ENCODE measurements around the gene PLEKHO1.

PLEKHO1 gene

DNA sequence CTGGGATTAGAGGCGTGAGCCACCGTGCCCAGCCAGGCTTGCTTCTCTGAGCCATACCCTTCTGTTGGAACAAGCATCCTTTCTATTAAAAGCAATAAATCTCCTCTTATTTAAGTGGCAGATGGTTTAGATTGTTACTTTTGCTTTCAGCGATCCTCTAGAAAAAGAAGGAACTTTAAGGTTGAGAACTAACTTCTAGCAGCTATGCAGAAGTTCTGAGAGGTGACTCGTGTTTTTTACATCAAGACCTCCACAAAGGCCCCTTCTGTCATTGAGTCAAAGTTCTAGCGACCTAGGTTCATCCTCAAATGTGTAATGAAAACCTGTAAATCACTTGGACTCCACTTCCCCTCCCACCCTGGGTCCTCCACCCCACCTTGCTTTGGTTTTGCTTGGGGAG lies 30.8 kb downstream of the PLEKHO1 start:
- Histone ChIP-seq H2BK5ac (ENCODE audit: low read depth, low read length, poor library complexity, severe bottlenecking) (no peak overlapping the region), H4K91ac (ENCODE audit: low read length) (no peak overlapping the region), H2BK12ac (ENCODE audit: low read length in 2 of 2) (no peak overlapping the region), H3K79me1 (replicated peaks; ENCODE audit: low read length, poor library complexity, severe bottlenecking) (no peaks in the 10 kb centered on the region), H3K9me3 (ENCODE audit: control insufficient read depth, low read length) (no peaks in the 10 kb centered on the region), H2AK5ac (ENCODE audit: low read length, severe bottlenecking) (no peak overlapping the region), H3K27ac (ENCODE audit: low read length, poor library complexity, severe bottlenecking) (no peak overlapping the region), H3K4me2 (ENCODE audit: low read length, poor library complexity, severe bottlenecking) (no peak overlapping the region), H2AFZ (ENCODE audit: low read depth, low read length) (no peak overlapping the region), H2BK15ac (ENCODE audit: low read depth, poor library complexity, severe bottlenecking) (no peak overlapping the region), H3K18ac (ENCODE audit: low read depth in 1 of 2, low read length in 2 of 2) (no peak overlapping the region), H3K14ac (ENCODE audit: low read length in 2 of 2) (no peak overlapping the region), H3K4me1 (ENCODE audit: control insufficient read depth, insufficient read depth, low read depth, low read length) (no peaks in the 10 kb centered on the region), H3K9ac (ENCODE audit: low read length) (no peak overlapping the region), H3K36me3 (ENCODE audit: control insufficient read depth in 1 of 2, insufficient read depth in 2 of 2, low read depth in 1 of 2, low read length in 2 of 2) (no peaks in the 10 kb centered on the region), H3K4ac (ENCODE audit: low read depth in 1 of 2, low read length in 2 of 2) (no peak overlapping the region), H3K23ac (ENCODE audit: low read length in 2 of 2) (no peak overlapping the region), H4K8ac (ENCODE audit: low read length) (no peak overlapping the region), H3K27me3 (ENCODE audit: control insufficient read depth in 1 of 2, insufficient read depth in 1 of 2, low read length in 2 of 2) (no peaks in the 10 kb centered on the region), H3K4me3 (ENCODE audit: insufficient read depth in 1 of 2, low read depth in 1 of 2, low read length in 2 of 2) (no peak overlapping the region), H2BK120ac (ENCODE audit: low read depth, low read length) (no peak overlapping the region)
- 70% methylated on average over 3 of the region's 5 CpGs for WGBS
- no peak for DNase-seq

DNA sequence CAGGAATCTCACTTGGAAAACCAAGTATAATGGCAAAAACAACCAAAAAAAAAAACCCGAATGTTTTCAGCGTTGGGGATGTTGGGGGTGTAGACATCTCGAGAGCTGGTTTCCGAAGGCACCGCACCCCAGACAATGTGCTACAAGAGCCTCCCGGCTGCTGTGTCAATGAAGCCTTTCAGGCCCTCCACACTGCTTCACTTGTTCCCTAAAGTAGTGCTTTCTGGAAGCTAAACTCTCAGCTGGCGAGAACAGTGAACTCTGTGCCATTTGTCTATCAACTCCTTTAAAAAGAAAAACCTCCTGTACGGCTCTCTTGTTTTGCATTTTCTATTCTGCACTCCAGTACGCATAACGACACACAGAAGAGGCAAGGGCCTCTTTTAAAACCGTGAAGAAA lies 32.5 kb downstream of the PLEKHO1 start:
- Histone ChIP-seq H3K27me3 (ENCODE audit: control insufficient read depth in 1 of 2, insufficient read depth in 1 of 2, low read length in 2 of 2) (no peaks in the 10 kb centered on the region), H3K79me1 (replicated peaks; ENCODE audit: low read length, poor library complexity, severe bottlenecking) (no peaks in the 10 kb centered on the region), H2BK5ac (ENCODE audit: low read depth, low read length, poor library complexity, severe bottlenecking) (no peak overlapping the region), H2AK5ac (ENCODE audit: low read length, severe bottlenecking) (no peak overlapping the region), H3K9me3 (ENCODE audit: control insufficient read depth, low read length) (no peaks in the 10 kb centered on the region), H3K27ac (ENCODE audit: low read length, poor library complexity, severe bottlenecking) (no peak overlapping the region), H4K91ac (ENCODE audit: low read length) (no peak overlapping the region), H2BK15ac (ENCODE audit: low read depth, poor library complexity, severe bottlenecking) (no peak overlapping the region), H2BK12ac (ENCODE audit: low read length in 2 of 2) (no peak overlapping the region), H3K23ac (ENCODE audit: low read length in 2 of 2) (no peak overlapping the region), H2AFZ (ENCODE audit: low read depth, low read length) (no peak overlapping the region), H3K4ac (ENCODE audit: low read depth in 1 of 2, low read length in 2 of 2) (no peak overlapping the region), H2BK120ac (ENCODE audit: low read depth, low read length) (no peak overlapping the region), H3K36me3 (ENCODE audit: control insufficient read depth in 1 of 2, insufficient read depth in 2 of 2, low read depth in 1 of 2, low read length in 2 of 2) (no peaks in the 10 kb centered on the region), H3K4me3 (ENCODE audit: insufficient read depth in 1 of 2, low read depth in 1 of 2, low read length in 2 of 2) (no peak overlapping the region), H3K4me1 (ENCODE audit: control insufficient read depth, insufficient read depth, low read depth, low read length) (no peaks in the 10 kb centered on the region), H4K8ac (ENCODE audit: low read length) (no peak overlapping the region), H3K14ac (ENCODE audit: low read length in 2 of 2) (no peak overlapping the region), H3K9ac (ENCODE audit: low read length) (no peak overlapping the region), H3K4me2 (ENCODE audit: low read length, poor library complexity, severe bottlenecking) (no peak overlapping the region), H3K18ac (ENCODE audit: low read depth in 1 of 2, low read length in 2 of 2) (no peak overlapping the region)
- 93% methylated on average over 11 of the region's 11 CpGs for WGBS
- no peak for DNase-seq

DNA sequence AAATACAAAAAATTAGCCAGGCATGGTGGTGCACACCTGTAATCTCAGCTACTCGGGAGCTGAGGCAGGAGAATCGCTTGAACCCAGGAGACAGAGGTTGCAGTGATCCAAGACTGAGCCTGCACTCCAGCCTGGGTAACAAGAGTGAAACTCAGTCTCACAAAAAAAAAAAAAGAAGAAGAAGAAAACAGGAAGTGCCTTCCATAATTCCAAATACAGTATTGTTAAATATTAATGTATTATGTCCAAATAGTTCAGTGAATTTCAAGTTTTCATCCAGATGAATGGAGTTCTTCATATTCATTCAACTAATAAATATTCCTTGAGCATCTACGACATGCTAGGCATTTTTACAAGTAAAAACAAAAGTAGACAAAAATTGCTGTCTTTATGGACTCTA lies 33.3 kb downstream of the PLEKHO1 start:
- Histone ChIP-seq H3K4me1 (ENCODE audit: control insufficient read depth, insufficient read depth, low read depth, low read length) (peaks cover 1% of the 10 kb centered on the region), H2BK5ac (ENCODE audit: low read depth, low read length, poor library complexity, severe bottlenecking) (no peak overlapping the region), H3K27me3 (ENCODE audit: control insufficient read depth in 1 of 2, insufficient read depth in 1 of 2, low read length in 2 of 2) (no peaks in the 10 kb centered on the region), H3K4me2 (ENCODE audit: low read length, poor library complexity, severe bottlenecking) (no peak overlapping the region), H3K14ac (ENCODE audit: low read length in 2 of 2) (no peak overlapping the region), H3K4ac (ENCODE audit: low read depth in 1 of 2, low read length in 2 of 2) (no peak overlapping the region), H3K79me1 (replicated peaks; ENCODE audit: low read length, poor library complexity, severe bottlenecking) (no peaks in the 10 kb centered on the region), H3K9me3 (ENCODE audit: control insufficient read depth, low read length) (no peaks in the 10 kb centered on the region), H3K27ac (ENCODE audit: low read length, poor library complexity, severe bottlenecking) (no peak overlapping the region), H2BK12ac (ENCODE audit: low read length in 2 of 2) (no peak overlapping the region), H3K4me3 (ENCODE audit: insufficient read depth in 1 of 2, low read depth in 1 of 2, low read length in 2 of 2) (no peak overlapping the region), H2AFZ (ENCODE audit: low read depth, low read length) (no peak overlapping the region), H4K91ac (ENCODE audit: low read length) (no peak overlapping the region), H2BK120ac (ENCODE audit: low read depth, low read length) (no peak overlapping the region), H4K8ac (ENCODE audit: low read length) (no peak overlapping the region), H3K36me3 (ENCODE audit: control insufficient read depth in 1 of 2, insufficient read depth in 2 of 2, low read depth in 1 of 2, low read length in 2 of 2) (no peaks in the 10 kb centered on the region), H2AK5ac (ENCODE audit: low read length, severe bottlenecking) (no peak overlapping the region), H2BK15ac (ENCODE audit: low read depth, poor library complexity, severe bottlenecking) (no peak overlapping the region), H3K9ac (ENCODE audit: low read length) (no peak overlapping the region), H3K23ac (ENCODE audit: low read length in 2 of 2) (no peak overlapping the region), H3K18ac (ENCODE audit: low read depth in 1 of 2, low read length in 2 of 2) (no peak overlapping the region)
- DNase-seq: no peak
- WGBS: 94% methylated on average over 2 of the region's 3 CpGs

DNA sequence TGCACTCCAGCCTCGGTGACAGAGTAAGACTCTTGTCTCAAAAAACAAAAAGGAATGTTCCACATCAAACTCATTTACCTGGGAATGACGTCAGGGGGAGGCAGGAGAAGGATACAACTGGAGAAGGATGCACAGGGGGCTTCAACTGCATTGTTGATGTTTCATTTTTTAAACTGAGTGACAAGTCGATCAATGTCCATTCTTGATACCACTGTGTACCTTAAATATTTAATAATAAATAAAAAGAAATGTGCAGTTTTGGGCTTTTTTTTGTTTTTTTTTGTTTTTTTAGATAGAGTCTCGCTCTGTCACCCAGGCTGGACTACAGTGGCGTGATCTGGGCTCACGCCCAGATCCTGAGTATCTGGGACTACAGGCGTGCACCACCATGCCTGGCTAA lies 35.8 kb downstream of the PLEKHO1 start:
- no peak overlapping the region for H3K27ac ChIP-seq (ENCODE audit: low read length, poor library complexity, severe bottlenecking)
- H3K4me1 ChIP-seq (ENCODE audit: control insufficient read depth, insufficient read depth, low read depth, low read length): peaks cover 1% of the 10 kb centered on the region
- no peak overlapping the region for H3K18ac ChIP-seq (ENCODE audit: low read depth in 1 of 2, low read length in 2 of 2)
- H3K9ac ChIP-seq (ENCODE audit: low read length): no peak overlapping the region
- H2AFZ ChIP-seq (ENCODE audit: low read depth, low read length): no peak overlapping the region
- no peak for DNase-seq
- H2BK5ac ChIP-seq (ENCODE audit: low read depth, low read length, poor library complexity, severe bottlenecking): no peak overlapping the region
- 98% methylated on average over 5 of the region's 7 CpGs for WGBS
- no peak overlapping the region for H2BK12ac ChIP-seq (ENCODE audit: low read length in 2 of 2)
- H3K4ac ChIP-seq (ENCODE audit: low read depth in 1 of 2, low read length in 2 of 2): no peak overlapping the region
- no peak overlapping the region for H2AK5ac ChIP-seq (ENCODE audit: low read length, severe bottlenecking)
- H3K79me1 ChIP-seq (replicated peaks; ENCODE audit: low read length, poor library complexity, severe bottlenecking): no peaks in the 10 kb centered on the region
- no peak overlapping the region for H3K4me3 ChIP-seq (ENCODE audit: insufficient read depth in 1 of 2, low read depth in 1 of 2, low read length in 2 of 2)
- H2BK120ac ChIP-seq (ENCODE audit: low read depth, low read length): peak overlapping the region; percentile 19
- H4K8ac ChIP-seq (ENCODE audit: low read length): no peak overlapping the region
- H3K14ac ChIP-seq (ENCODE audit: low read length in 2 of 2): no peak overlapping the region
- no peak overlapping the region for H2BK15ac ChIP-seq (ENCODE audit: low read depth, poor library complexity, severe bottlenecking)
- H4K91ac ChIP-seq (ENCODE audit: low read length): no peak overlapping the region
- no peaks in the 10 kb centered on the region for H3K9me3 ChIP-seq (ENCODE audit: control insufficient read depth, low read length)
- H3K36me3 ChIP-seq (ENCODE audit: control insufficient read depth in 1 of 2, insufficient read depth in 2 of 2, low read depth in 1 of 2, low read length in 2 of 2): no peaks in the 10 kb centered on the region
- H3K23ac ChIP-seq (ENCODE audit: low read length in 2 of 2): no peak overlapping the region
- H3K4me2 ChIP-seq (ENCODE audit: low read length, poor library complexity, severe bottlenecking): no peak overlapping the region
- H3K27me3 ChIP-seq (ENCODE audit: control insufficient read depth in 1 of 2, insufficient read depth in 1 of 2, low read length in 2 of 2): no peaks in the 10 kb centered on the region

Data from mesenchymal stem cell (in vitro differentiated cells and primary cell).